AG04449 (cell line): ENCODE data around the gene CTPS2.

Experiments used
- CTCF ChIA-PET: fragments of 350-600 bp; formaldehyde crosslinking; extraction: SDS; loops from one replicate; lab custom pipeline; 2021; ENCODE audit warnings: antibody characterized with exemption; lab: Yijun Ruan, JAX
- POLR2A ChIA-PET: fragments of 400-600, 350-600 bp; formaldehyde crosslinking; extraction: SDS; loops from one replicate; lab custom pipeline; 2020; ENCODE audit warnings: antibody characterized with exemption, inconsistent platforms; lab: Yijun Ruan, JAX
- DNase-seq: peaks from one replicate; pipeline ENCODE4 v3.0.0-alpha.2; 2010; ENCODE audit warnings: low read depth, low spot score
- H3K4me3 ChIP-seq: 2 replicates; pipeline ENCODE4 v1.5.1; 2011; ENCODE audit warnings: low read depth, mild to moderate bottlenecking, control low read depth, low read length
- CTCF ChIP-seq: IDR thresholded peaks from one replicate; pipeline ENCODE4 v1.5.1; 2011; ENCODE audit warnings: mild to moderate bottlenecking, moderate library complexity, low read length, control low read depth, inconsistent platforms; ENCODE audit not compliant: insufficient read depth; ENCODE audit errors: missing control alignments

CTPS2 gene

DNA sequence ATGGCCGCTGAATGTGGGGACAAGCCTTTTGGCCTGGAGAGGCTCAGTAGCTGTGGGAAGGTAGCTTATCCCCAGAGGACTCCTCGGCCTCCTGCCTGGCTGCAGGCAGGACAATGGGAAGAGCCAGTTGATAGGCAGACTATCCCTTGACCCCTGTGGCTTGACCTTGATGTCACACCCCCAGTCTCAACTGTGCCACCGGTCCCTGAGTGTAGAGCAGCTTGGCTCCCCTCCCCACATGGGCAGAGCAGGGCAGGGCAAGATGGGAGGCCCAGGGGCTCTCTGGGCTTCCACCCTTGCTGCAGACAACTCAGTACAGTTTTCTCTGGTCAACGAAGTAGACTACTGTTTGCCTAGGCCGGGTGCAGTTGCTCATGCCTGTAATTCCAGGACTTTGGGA lies 32.6 kb upstream of the CTPS2 start:
- POLR2A ChIA-PET: interaction anchor here (0.7 kb wide), 2 partner anchors 25 to 26 kb away, joined by 3 read pairs; partner anchors contain the start of gene SYAP1

GRCh38 chrX:16743604-16744325 lies 31.3 kb upstream of the CTPS2 start:
- ChIA-PET POLR2A (interaction anchor here (1.4 kb wide), 1 partner anchor 25 kb away, joined by 3 read pairs; the partner anchor contains the start of gene SYAP1), CTCF (interaction anchor here (0.8 to 1.2 kb wide), 3 partner anchors 11 to 21 kb away, joined by 3 to 4 read pairs (median 3); no protein-coding TSS in a partner anchor)
- peak; percentile 44 for TF ChIP-seq CTCF
- H3K4me3 ChIP-seq: no peak overlapping the region
- peak; percentile 38 for DNase-seq

More for the DNA sequence above, 32.6 kb upstream of the CTPS2 start:
- no peak overlapping the region for H3K4me3 ChIP-seq
- no peak for TF ChIP-seq CTCF
- no peak for DNase-seq
- CTCF ChIA-PET: no interaction called here

DNA sequence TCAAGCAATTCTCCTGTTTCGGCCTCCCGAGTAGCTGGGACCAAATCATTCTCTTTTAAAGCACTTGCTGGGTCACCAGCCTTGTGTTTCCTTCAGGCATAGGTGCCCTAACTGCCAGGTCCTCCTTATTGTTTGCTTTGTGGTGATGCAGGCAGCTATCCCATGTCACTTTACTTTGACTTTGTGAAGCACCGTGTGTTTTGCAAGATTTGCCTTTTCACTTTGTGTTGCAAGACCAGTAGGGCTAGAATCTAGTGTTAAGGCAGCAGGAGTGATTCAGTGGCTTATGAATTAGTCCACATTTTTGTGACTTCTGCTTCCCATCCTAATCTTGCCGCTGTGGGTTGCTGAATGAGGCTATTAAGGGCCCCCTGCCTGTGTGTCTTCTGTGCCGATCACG lies 27.1 kb upstream of the CTPS2 start:
- CTCF ChIA-PET: interaction anchor here (0.7 kb wide), 1 partner anchor 29 kb away, joined by 3 read pairs; no protein-coding TSS in a partner anchor

GRCh38 chrX:16737024-16737423 lies 24.6 kb upstream of the CTPS2 start:
- ChIA-PET CTCF (no interaction called here), POLR2A (no interaction called here)
- DNase-seq: no peak
- H3K4me3 ChIP-seq: no peak overlapping the region
- TF ChIP-seq CTCF: no peak

More for the DNA sequence above, 27.1 kb upstream of the CTPS2 start:
- no peak for TF ChIP-seq CTCF
- POLR2A ChIA-PET: no interaction called here
- no peak for DNase-seq
- H3K4me3 ChIP-seq: no peak overlapping the region

DNA sequence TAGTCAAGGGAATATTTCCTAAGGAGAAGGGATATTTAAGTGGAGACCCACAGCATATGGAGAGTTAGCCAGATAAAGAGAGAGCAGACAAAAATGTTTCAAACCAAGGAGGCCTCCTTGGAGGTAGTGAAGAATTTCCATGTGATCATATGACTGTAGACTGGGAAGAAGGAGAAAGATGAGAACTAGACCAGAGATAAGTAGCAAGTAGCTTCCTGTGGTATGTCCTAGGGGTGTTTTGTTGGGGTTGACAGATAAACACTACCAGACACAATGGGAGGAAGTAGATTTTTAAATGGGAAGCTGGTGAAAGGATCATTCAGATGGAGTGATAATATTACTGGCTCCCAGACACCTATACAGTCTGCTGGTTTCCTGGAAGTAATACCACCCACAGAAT lies 20.5 kb upstream of the CTPS2 start:
- TF ChIP-seq CTCF: no peak
- CTCF ChIA-PET: no interaction called here
- POLR2A ChIA-PET: no interaction called here
- no peak for DNase-seq
- H3K4me3 ChIP-seq: no peak overlapping the region

DNA sequence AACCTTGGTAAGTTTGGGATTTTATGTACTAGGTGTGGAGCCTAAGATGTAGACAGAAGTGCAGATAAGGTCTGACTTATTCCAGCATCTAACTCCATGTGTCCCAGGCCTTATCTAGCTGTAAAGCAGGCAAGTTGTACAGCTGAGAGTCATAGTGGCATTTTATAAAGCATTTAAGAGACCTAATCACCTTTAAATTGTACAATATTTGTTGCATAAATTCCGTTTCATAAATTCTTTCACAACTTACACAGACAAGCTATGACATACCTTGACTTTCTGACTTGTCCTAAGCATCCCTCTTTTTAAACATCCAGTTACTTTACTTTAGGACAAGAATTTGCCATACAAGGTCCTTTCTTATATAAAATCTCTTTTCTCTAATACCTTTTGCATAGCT lies 18.0 kb upstream of the CTPS2 start:
- no peak for DNase-seq
- H3K4me3 ChIP-seq: no peak overlapping the region
- CTCF ChIA-PET: no interaction called here
- TF ChIP-seq CTCF: no peak
- POLR2A ChIA-PET: no interaction called here
